Vagina (tissue), 2 donors: ENCODE data around the gene KLHL21.

ENCODE experiments used
- CTCF ChIP-seq, 3 experiments: fragments of 450-650 bp in 2 of 3; fragments of 200-600 bp in 1 of 3; sonication (generic) in 1 of 3; IDR thresholded peaks; one replicate each; pipeline ENCODE4 v1.5.1; 2017 to 2019; ENCODE audit warnings: antibody characterized with exemption in 3 of 3, mild to moderate bottlenecking in 2 of 3, moderate library complexity in 2 of 3
- POLR2A ChIP-seq, 2 donors: fragments of 450-650 bp; IDR thresholded peaks; one replicate each; pipeline ENCODE4 v1.6.1; 2017; ENCODE audit warnings: antibody characterized with exemption in 2 of 2, mild to moderate bottlenecking in 2 of 2, moderate library complexity in 2 of 2

GRCh38 chr1:6544831-6545230 lies 57.8 kb downstream of the KLHL21 start:
- TF ChIP-seq POLR2A (IDR thresholded peaks at IDR 0.05), result no peak
- no peak for TF ChIP-seq CTCF (IDR thresholded peaks at IDR 0.05)
